ENCODE results near the gene LRCH2.
A peak's percentile ranks its signal among the peaks of the same experiment; 100 is the strongest.

The LRCH2 gene

GRCh38 chrX:115233497-115234455 is at the start of gene LRCH2:
Gene LRCH2 (minus strand): TSS chrX:115234096. CDS start chrX:115234041, 55 bp downstream.
- DNase-seq (ENCODE audit: low spot score): no peak
- Histone ChIP-seq H3K4me3 (peak within 1 kb of the TSS; percentile 75), H3K27ac (peak within 1 kb of the TSS; percentile 36 to 74)
- no peak for TF ChIP-seq CTCF (IDR thresholded peaks at IDR 0.05)

- DNase-seq (ENCODE audit: low spot score): no peak
- Histone ChIP-seq H3K4me3 (no peak overlapping the region), H3K27ac (no peak overlapping the region)
- TF ChIP-seq CTCF (IDR thresholded peaks at IDR 0.05): no peak
Observed at GRCh38 chrX:115269051-115269683, 35.3 kb upstream of the LRCH2 start.

GRCh38 chrX:115268421-115268820 is 34.5 kb upstream of the LRCH2 start:
- no peak overlapping the region for H3K4me3 ChIP-seq
- no peak for TF ChIP-seq CTCF (IDR thresholded peaks at IDR 0.05)
- no peak for DNase-seq (ENCODE audit: low spot score)
- no peak overlapping the region for H3K27ac ChIP-seq

GRCh38 chrX:115266300-115266699 is 32.4 kb upstream of the LRCH2 start:
- no peak overlapping the region for H3K4me3 ChIP-seq
- H3K27ac ChIP-seq: no peak overlapping the region
- no peak for TF ChIP-seq CTCF (IDR thresholded peaks at IDR 0.05)
- DNase-seq (ENCODE audit: low spot score): no peak

GRCh38 chrX:115264009-115264408 is 30.1 kb upstream of the LRCH2 start:
- no peak for DNase-seq (ENCODE audit: low spot score)
- Histone ChIP-seq H3K4me3 (no peak overlapping the region), H3K27ac (no peak overlapping the region)
- TF ChIP-seq CTCF (IDR thresholded peaks at IDR 0.05): no peak

GRCh38 chrX:115261148-115261547 is 27.3 kb upstream of the LRCH2 start:
- Histone ChIP-seq H3K27ac (no peak overlapping the region), H3K4me3 (no peak overlapping the region)
- no peak for DNase-seq (ENCODE audit: low spot score)
- no peak for TF ChIP-seq CTCF (IDR thresholded peaks at IDR 0.05)

Data from coronary artery (tissue), 2 donors.